Ovary (tissue), 9 donors: ENCODE results near the gene PRTG. TPM values are rescaled to one million over a fixed set of nuclear protein-coding genes. Genes with fewer than 3 reads are reported as not detected.

Experiments
- DNase-seq, 5 donors: peaks; one replicate each; pipeline ENCODE4 v3.0.0-alpha.2; 2019 to 2020
- H3K27ac ChIP-seq, 2 donors: fragments of 200-600 bp; one replicate each; pipeline versions ENCODE4 v1.5.1 to v1.8.0; 2019 to 2022
- H3K27me3 ChIP-seq: fragments of 200-600 bp; one replicate; pipeline ENCODE4 v1.8.0; 2022
- H3K36me3 ChIP-seq: fragments of 200-600 bp; sonication (generic); one replicate; pipeline ENCODE4 v1.5.1; 2019
- H3K4me1 ChIP-seq: one replicate; pipeline ENCODE4 v1.8.1; 2013; ENCODE audit warnings: mild to moderate bottlenecking, moderate library complexity; ENCODE audit not compliant: insufficient read depth
- H3K4me3 ChIP-seq: fragments of 200-600 bp; sonication (generic); one replicate; pipeline ENCODE4 v1.5.1; 2017
- H3K9me3 ChIP-seq, 2 donors: fragments of 200-600 bp in 1 of 2; sonication (generic) in 1 of 2; one replicate each; pipeline versions ENCODE4 v1.5.1 to v1.8.1; 2013 to 2019; ENCODE audit warnings: mild to moderate bottlenecking in 1 of 2, moderate library complexity in 1 of 2
- CTCF ChIP-seq, 3 donors: fragments of 450-650 bp in 2 of 3; fragments of 200-600 bp in 1 of 3; IDR thresholded peaks; one replicate each; pipeline versions ENCODE4 v1.5.1 to v1.8.0; 2016 to 2022; ENCODE audit warnings: antibody characterized with exemption in 3 of 3, mild to moderate bottlenecking in 1 of 3
- EP300 ChIP-seq: sonication (generic); formaldehyde crosslinking; IDR thresholded peaks from one replicate; pipeline ENCODE4 v1.6.1; 2017; ENCODE audit warnings: antibody characterized with exemption
- POLR2A ChIP-seq: fragments of 450-650 bp; IDR thresholded peaks from one replicate; pipeline ENCODE4 v1.6.1; 2017; ENCODE audit warnings: antibody characterized with exemption, mild to moderate bottlenecking, moderate library complexity
- WGBS, 3 donors: extraction: QIAGEN DNeasy Blood & Tissue Kit in 1 of 3; methylation state at CpG; one replicate each; pipeline versions ENCODE4 v1.1.5 to v1.1.7; 2013 to 2017; 5-methylcytosine and 5-hydroxymethylcytosine counted together
- intact Hi-C, 4 donors: fragments of 100-400 bp; cut with DNase I; formaldehyde crosslinking; loops; one replicate each; pipeline versions ENCODE4 v1.11.0 to v1.15.1; 2022 to 2023
- polyA plus RNA-seq, 2 donors: library from polyadenylated mRNA; stranded (reverse); fragments of 200-250 nt in 1 of 2; fragments of 350-450 nt in 1 of 2; fragmentation: Illumina TruSeq in 1 of 2; extraction: RNeasy Lipid Tissue Mini Kit (QIAGEN cat#74804) in 1 of 2; gene quantifications; one replicate each; pipeline ENCODE4 v1.2.3, GENCODE V29; 2013 to 2014
- total RNA-seq, 7 donors: library from RNA; depleted of rRNA in 2 of 7; stranded (reverse); fragments of >200 nt in 2 of 7; fragmentation: NEBNext Ultra II Directional in 3 of 7; extraction: Animal tissue kit (Norgen Biotek cat#: 25700) in 3 of 7; gene quantifications; one replicate each; pipeline versions ENCODE4 v1.1.0 to v1.2.4, GENCODE V29; 2016 to 2023
- donor health status: DM: no; HTN: no; CAD: no; lungs with moderate emphysema.
- donor health status: DM: no; HTN: no; CAD: no.
- donor health status: Bipolar disorder and iron deficiency.
- donor health status: DM: yes; HTN: yes; CAD: no.
- donor health status: DM: no; HTN: no; CAD: no.
- donor health status: DM: yes; HTN: yes; CAD: no.

The PRTG gene
- total and polyA plus RNA-seq, 9 donors = 1.2 to 9.4 (median 6.1) TPM

- no peaks in the 10 kb centered on the region for H3K36me3 ChIP-seq
- peaks cover 5% of the 10 kb centered on the region for H3K4me1 ChIP-seq
- H3K4me3 ChIP-seq = no peak overlapping the region
- H3K27me3 ChIP-seq = no peaks in the 10 kb centered on the region
- TF ChIP-seq EP300 = no peak
- TF ChIP-seq POLR2A = no peak
- TF ChIP-seq CTCF (IDR thresholded peaks at IDR 0.05) = no peak
- DNase-seq = no peak
- no peak overlapping the region for H3K27ac ChIP-seq
- WGBS, 3 donors = 77 to 87% (median 80%) methylated on average over 3 of the region's 3 CpGs
- H3K9me3 ChIP-seq = no peaks in the 10 kb centered on the region
- intact Hi-C loops = no loop called here
Measured at GRCh38 chr15:55590788-55591187, 152.2 kb downstream of the PRTG start.

DNA sequence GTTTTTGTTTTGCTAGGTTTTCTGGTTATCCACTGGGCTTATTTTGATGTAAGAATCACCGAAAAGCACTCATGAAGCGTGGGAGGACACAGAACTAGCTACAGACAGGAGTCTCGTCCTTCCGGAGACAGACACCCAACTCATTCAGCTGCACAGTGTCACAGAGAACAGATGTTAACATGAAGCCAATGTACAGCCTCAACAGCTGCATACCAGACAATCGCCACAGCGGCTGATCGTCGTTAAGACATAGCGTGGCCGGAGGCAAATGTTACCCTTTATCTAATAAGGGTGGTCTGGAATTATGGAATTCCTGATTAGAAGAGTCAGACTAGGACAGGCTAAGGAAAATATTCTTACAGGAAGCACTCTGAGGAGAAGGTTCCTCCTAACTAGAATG is 153.7 kb downstream of the PRTG start:
- WGBS, 3 donors = 28 to 58% (median 44%) methylated on average over 10 of the region's 10 CpGs
- H3K4me1 ChIP-seq = peaks cover 5% of the 10 kb centered on the region
- no peak overlapping the region for H3K27ac ChIP-seq
- H3K36me3 ChIP-seq = no peaks in the 10 kb centered on the region
- no peaks in the 10 kb centered on the region for H3K9me3 ChIP-seq
- intact Hi-C loops = no loop called here
- TF ChIP-seq CTCF (IDR thresholded peaks at IDR 0.05) (no peak), EP300 (no peak), POLR2A (no peak)
- no peaks in the 10 kb centered on the region for H3K27me3 ChIP-seq
- DNase-seq = peak in 1 of 5 donors; percentile 18
- peak overlapping the region; percentile 70 for H3K4me3 ChIP-seq

- no peaks in the 10 kb centered on the region for H3K36me3 ChIP-seq
- peak overlapping the region; percentile 70 for H3K4me3 ChIP-seq
- TF ChIP-seq POLR2A (no peak), CTCF (IDR thresholded peaks at IDR 0.05) (no peak), EP300 (no peak)
- 0 to 1% (median 0%) methylated on average over 19 of the region's 19 CpGs for WGBS, 3 donors
- peak in 1 of 5 donors; percentile 44 for DNase-seq
- no peaks in the 10 kb centered on the region for H3K27me3 ChIP-seq
- H3K9me3 ChIP-seq = no peaks in the 10 kb centered on the region
- intact Hi-C loops = no loop called here
- H3K4me1 ChIP-seq = peaks cover 5% of the 10 kb centered on the region
- peak overlapping the region; percentile 94 to 97 for H3K27ac ChIP-seq
Measured at GRCh38 chr15:55588815-55589115, 154.2 kb downstream of the PRTG start.

DNA sequence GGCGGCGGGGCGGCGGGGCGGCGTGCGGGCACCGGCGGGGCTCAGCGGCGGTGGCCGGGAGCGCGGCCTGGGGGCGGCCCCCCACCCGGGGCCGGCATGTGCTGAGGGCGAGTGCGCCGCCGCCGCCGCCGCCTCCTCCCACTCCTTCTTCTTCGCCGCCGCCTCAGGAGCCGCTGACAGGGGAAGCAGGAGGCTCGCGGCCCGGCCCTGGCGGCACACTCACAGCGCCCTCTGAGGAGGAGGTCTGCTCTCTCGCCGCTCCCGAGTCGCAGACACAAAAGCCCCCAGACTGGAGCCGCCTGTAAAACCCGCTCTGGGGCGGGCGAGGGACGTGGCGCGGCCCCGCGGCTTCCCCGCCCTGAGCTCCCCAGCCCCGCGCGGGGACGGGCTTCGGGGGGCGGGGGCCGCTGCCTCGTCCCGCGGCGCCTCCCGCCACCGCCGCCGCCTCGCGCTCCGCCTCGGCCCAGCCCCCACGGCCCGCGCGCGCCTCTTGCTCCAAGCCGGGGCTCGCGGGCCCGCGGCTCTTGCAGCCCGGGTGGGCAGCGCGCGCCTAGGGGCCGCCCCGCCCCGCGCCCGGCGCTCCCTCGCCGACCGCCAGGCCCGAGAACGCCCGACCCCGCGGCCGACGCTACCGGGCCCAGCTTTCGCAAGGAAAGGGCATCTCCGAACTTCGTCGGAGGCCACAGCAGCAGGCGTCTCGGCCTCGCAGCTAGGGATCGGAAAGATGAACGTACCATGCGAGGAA is 154.7 kb downstream of the PRTG start, which contains the start of gene PYGO1:
Gene PYGO1, minus strand, starts transcription at position 276 of the 745 bp plus-strand sequence. CDS start 462 bp downstream, outside the sequence.
- Histone ChIP-seq H3K4me1 (peaks cover 5% of the 10 kb centered on the region), H3K27me3 (no peaks in the 10 kb centered on the region), H3K36me3 (no peaks in the 10 kb centered on the region), H3K9me3 (no peaks in the 10 kb centered on the region), H3K4me3 (peak within 1 kb of the TSS; percentile 70), H3K27ac (peak within 1 kb of the TSS; percentile 94 to 97)
- TF ChIP-seq POLR2A = peak; percentile 10
- TF ChIP-seq CTCF (IDR thresholded peaks at IDR 0.05) = no peak
- no peak for TF ChIP-seq EP300
- WGBS, 3 donors = 0 to 1% (median 1%) methylated on average over 54 to 106 of the region's 107 CpGs
- intact Hi-C loops = no loop called here
- peak; percentile 59 to 79 (median 71) for DNase-seq
